Thoracic aorta (tissue), 2 donors: ENCODE measurements around the gene WSCD2. TPM values are rescaled to one million over a fixed set of nuclear protein-coding genes. Genes with fewer than 3 reads are reported as not detected.

Source experiments
- ATAC-seq: fragments of 150-250 bp; one replicate; pipeline ENCODE4 v1.8.0; 2017; ENCODE audit warnings: low read depth; ENCODE audit not compliant: insufficient number of reproducible peaks, low FRiP score
- DNase-seq: peaks from one replicate; pipeline ENCODE4 v3.0.0-alpha.2; 2020; ENCODE audit warnings: low spot score
- H3K27ac ChIP-seq, 2 donors: fragments of 200-600 bp; sonication (generic); 1 replicate in 1 of 2; 2 replicates in 1 of 2; pipeline ENCODE4 v1.5.1; 2016; ENCODE audit warnings: mild to moderate bottlenecking in 2 of 2, moderate library complexity in 2 of 2
- H3K27me3 ChIP-seq: fragments of 200-600 bp; sonication (generic); replicated peaks from 2 replicates; pipeline ENCODE4 v1.6.0; 2016; ENCODE audit warnings: mild to moderate bottlenecking; ENCODE audit not compliant: insufficient read depth
- H3K36me3 ChIP-seq: fragments of 200-600 bp; sonication (generic); one replicate; pipeline ENCODE4 v1.5.1; 2016
- H3K4me1 ChIP-seq, 2 donors: fragments of 200-600 bp; sonication (generic); 1 replicate in 1 of 2; 2 replicates in 1 of 2; pipeline versions ENCODE4 v1.5.1 to v1.6.0; 2016; ENCODE audit warnings: low read depth in 2 of 2, mild to moderate bottlenecking in 1 of 2; ENCODE audit not compliant: control insufficient read depth in 1 of 2
- H3K4me3 ChIP-seq: fragments of 200-600 bp; sonication (generic); 2 replicates; pipeline ENCODE4 v1.5.1; 2016; ENCODE audit warnings: mild to moderate bottlenecking
- H3K9me3 ChIP-seq: fragments of 200-600 bp; sonication (generic); 2 replicates; pipeline ENCODE4 v1.5.1; 2016
- total RNA-seq, 2 donors: library from RNA; depleted of rRNA; stranded (reverse); fragments of >200 nt; gene quantifications; one replicate each; pipeline versions ENCODE4 v1.1.0 to v1.2.3, GENCODE V29; 2016
- TF ChIP-seq, protein P1 (sequence below): fragments of 200-600 bp; sonication (generic); IDR thresholded peaks from one replicate; pipeline ENCODE4 v1.5.1; 2019; ENCODE audit warnings: antibody characterized with exemption

WSCD2 gene
- total RNA-seq, 2 donors from 2014 or later: 3.3 to 6.9 TPM

GRCh38 chr12:108284163-108284562 lies 155.1 kb downstream of the WSCD2 start:
- Histone ChIP-seq H3K9me3 (no peaks in the 10 kb centered on the region), H3K36me3 (peaks cover 7% of the 10 kb centered on the region), H3K4me1 (peaks cover 0 to 3% of the 10 kb centered on the region in 2 donors), H3K27ac (no peak overlapping the region), H3K27me3 (no peaks in the 10 kb centered on the region), H3K4me3 (no peak overlapping the region)
- TF ChIP-seq, protein P1, sequence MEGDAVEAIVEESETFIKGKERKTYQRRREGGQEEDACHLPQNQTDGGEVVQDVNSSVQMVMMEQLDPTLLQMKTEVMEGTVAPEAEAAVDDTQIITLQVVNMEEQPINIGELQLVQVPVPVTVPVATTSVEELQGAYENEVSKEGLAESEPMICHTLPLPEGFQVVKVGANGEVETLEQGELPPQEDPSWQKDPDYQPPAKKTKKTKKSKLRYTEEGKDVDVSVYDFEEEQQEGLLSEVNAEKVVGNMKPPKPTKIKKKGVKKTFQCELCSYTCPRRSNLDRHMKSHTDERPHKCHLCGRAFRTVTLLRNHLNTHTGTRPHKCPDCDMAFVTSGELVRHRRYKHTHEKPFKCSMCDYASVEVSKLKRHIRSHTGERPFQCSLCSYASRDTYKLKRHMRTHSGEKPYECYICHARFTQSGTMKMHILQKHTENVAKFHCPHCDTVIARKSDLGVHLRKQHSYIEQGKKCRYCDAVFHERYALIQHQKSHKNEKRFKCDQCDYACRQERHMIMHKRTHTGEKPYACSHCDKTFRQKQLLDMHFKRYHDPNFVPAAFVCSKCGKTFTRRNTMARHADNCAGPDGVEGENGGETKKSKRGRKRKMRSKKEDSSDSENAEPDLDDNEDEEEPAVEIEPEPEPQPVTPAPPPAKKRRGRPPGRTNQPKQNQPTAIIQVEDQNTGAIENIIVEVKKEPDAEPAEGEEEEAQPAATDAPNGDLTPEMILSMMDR: no peak
- no peak for DNase-seq
- no peak for ATAC-seq

DNA sequence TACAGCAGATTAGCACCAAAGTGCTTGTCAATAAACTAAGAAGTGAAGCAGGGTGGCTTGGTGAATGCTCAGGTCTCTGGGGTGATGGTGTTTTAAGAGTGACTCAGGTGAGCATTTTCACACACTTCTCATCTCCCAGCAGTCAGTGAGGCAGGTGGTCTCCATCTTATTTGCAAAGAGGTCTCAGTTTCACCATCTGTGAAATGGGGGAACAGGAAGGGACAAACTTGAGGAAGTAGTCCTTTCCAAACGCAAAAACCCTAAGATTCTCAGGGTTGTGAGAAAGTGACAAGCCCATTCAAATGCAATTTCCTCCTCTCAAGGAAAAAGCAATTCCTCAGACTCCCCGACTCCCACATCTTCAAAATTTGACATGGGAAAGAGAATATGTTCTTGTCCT lies 155.9 kb downstream of the WSCD2 start:
- H3K27me3 ChIP-seq: no peaks in the 10 kb centered on the region
- no peak overlapping the region for H3K4me3 ChIP-seq
- TF ChIP-seq, protein P1: no peak
- H3K4me1 ChIP-seq: peaks cover 0 to 11% of the 10 kb centered on the region in 2 donors
- no peaks in the 10 kb centered on the region for H3K9me3 ChIP-seq
- no peak overlapping the region for H3K27ac ChIP-seq
- ATAC-seq (no peak), DNase-seq (no peak)
- peaks cover 8% of the 10 kb centered on the region for H3K36me3 ChIP-seq

GRCh38 chr12:108287227-108287626 lies 158.1 kb downstream of the WSCD2 start:
- Histone ChIP-seq H3K4me3 (no peak overlapping the region), H3K27ac (no peak overlapping the region), H3K36me3 (peaks cover 25% of the 10 kb centered on the region), H3K27me3 (no peaks in the 10 kb centered on the region), H3K9me3 (no peaks in the 10 kb centered on the region), H3K4me1 (peaks cover 0 to 15% of the 10 kb centered on the region in 2 donors)
- DNase-seq: no peak
- no peak for ATAC-seq
- TF ChIP-seq, protein P1: no peak

- DNase-seq: no peak
- TF ChIP-seq, protein P1: no peak
- Histone ChIP-seq H3K4me1 (peaks cover 0 to 15% of the 10 kb centered on the region in 2 donors), H3K4me3 (no peak overlapping the region), H3K36me3 (peaks cover 30% of the 10 kb centered on the region), H3K27ac (peak overlapping the region in 1 of 2 donors; percentile 27), H3K9me3 (no peaks in the 10 kb centered on the region), H3K27me3 (no peaks in the 10 kb centered on the region)
- no peak for ATAC-seq
Measured at GRCh38 chr12:108289350-108290161, 160.5 kb downstream of the WSCD2 start.

- Histone ChIP-seq H3K36me3 (peaks cover 21% of the 10 kb centered on the region), H3K4me1 (peaks cover 0 to 12% of the 10 kb centered on the region in 2 donors), H3K27ac (no peak overlapping the region), H3K27me3 (no peaks in the 10 kb centered on the region), H3K9me3 (no peaks in the 10 kb centered on the region), H3K4me3 (no peak overlapping the region)
- DNase-seq (no peak), ATAC-seq (peak; percentile 23)
- TF ChIP-seq, protein P1: no peak
Measured at GRCh38 chr12:108295641-108296040, 166.6 kb downstream of the WSCD2 start.
